HCT116 (cell line): ENCODE results near the gene BCKDHB. TPM values are rescaled to one million over a fixed set of nuclear protein-coding genes. Genes with fewer than 3 reads are reported as not detected.

Experiments
- ATAC-seq: fragments of 200-7000 bp; cut with Tn5 transposase; 2 replicates; pipeline ENCODE4 v1.9.1; 2020; ENCODE audit warnings: mild to moderate bottlenecking, moderate library complexity
- BruUV-seq: library from RNA; stranded (reverse); fragments of 400-500 nt; replicated peaks from 2 replicates; lab custom pipeline; 2021; lab: Mats Ljungman, UMichigan
- CTCF ChIA-PET: fragments of 300-600 bp; sonication (Branson Sonifier 250); formaldehyde crosslinking; loops from one replicate; lab custom pipeline; 2021; ENCODE audit warnings: antibody characterized with exemption; lab: Charles Lee
- POLR2A ChIA-PET: fragments of 300-600, 350-600 bp; sonication (Branson Sonifier 250); formaldehyde crosslinking; loops from one replicate; lab custom pipeline; 2021; ENCODE audit warnings: antibody characterized with exemption; lab: Charles Lee
- RAD21 ChIA-PET, 2 experiments: fragments of 300-600 bp; sonication (Branson Sonifier 250); formaldehyde crosslinking; loops; one replicate each; lab custom pipeline; 2023; ENCODE audit warnings: low total read pairs in 2 of 2; ENCODE audit not compliant: uncharacterized antibody in 2 of 2, unreplicated experiment in 2 of 2, low non-redundant PET in 1 of 2; lab: Charles Lee
- DNase-seq: peaks from one replicate; pipeline ENCODE4 v3.0.0-alpha.2; 2010; ENCODE audit warnings: low read depth, low spot score
- H2AFZ ChIP-seq: fragments of 200-600 bp; shearing (Covaris generic), sonication (generic); 2 replicates; pipeline ENCODE4 v1.6.1; 2017; ENCODE audit warnings: low read depth, mixed run types, mixed read lengths, antibody characterized with exemption, low read length; ENCODE audit not compliant: poor library complexity, severe bottlenecking
- H3K27ac ChIP-seq: 2 replicates; pipeline ENCODE4 v1.5.1; 2012; ENCODE audit warnings: low read depth, low read length
- H3K27me3 ChIP-seq: fragments of 200-600 bp; sonication (generic); 2 replicates; pipeline ENCODE4 v1.6.1; 2016; ENCODE audit warnings: mixed run types, low read length, mixed read lengths; ENCODE audit not compliant: insufficient read depth
- H3K36me3 ChIP-seq, 2 experiments: fragments of 200-500 bp in 1 of 2; fragments of 200-600 bp in 1 of 2; sonication (Bioruptor generic) in 1 of 2; sonication (generic) in 1 of 2; 2 replicates each; pipeline versions ENCODE4 v1.5.1 to v1.6.1; 2014 to 2016; ENCODE audit warnings: low read length in 2 of 2, inconsistent platforms in 1 of 2, mixed read lengths in 1 of 2, mixed run types in 1 of 2; ENCODE audit not compliant: insufficient read depth in 2 of 2, control insufficient read depth in 1 of 2
- H3K4me1 ChIP-seq, 2 experiments: fragments of 200-600 bp in 1 of 2; sonication (generic) in 1 of 2; 2 replicates each; pipeline versions ENCODE4 v1.5.1 to v1.6.1; 2012 to 2017; ENCODE audit warnings: low read length in 2 of 2, inconsistent platforms in 1 of 2, mild to moderate bottlenecking in 1 of 2, mixed read lengths in 1 of 2, mixed run types in 1 of 2, moderate library complexity in 1 of 2; ENCODE audit not compliant: insufficient read depth in 2 of 2, control insufficient read depth in 1 of 2
- H3K4me2 ChIP-seq: fragments of 200-600 bp; sonication (generic); 2 replicates; pipeline ENCODE4 v1.6.1; 2017; ENCODE audit warnings: mixed run types, low read length, mixed read lengths
- H3K4me3 ChIP-seq, 2 experiments: fragments of 200-600 bp in 1 of 2; sonication (generic) in 1 of 2; replicated peaks in 1 of 2; 2 replicates each; pipeline ENCODE4 v1.5.1; 2011 to 2016; ENCODE audit warnings: low read length in 2 of 2, control low read depth in 1 of 2, low read depth in 1 of 2, mild to moderate bottlenecking in 1 of 2, mixed read lengths in 1 of 2, mixed run types in 1 of 2
- H3K79me2 ChIP-seq: fragments of 200-600 bp; sonication (generic); 2 replicates; pipeline ENCODE4 v1.6.1; 2017; ENCODE audit warnings: mild to moderate bottlenecking, mixed run types, low read length, moderate library complexity, mixed read lengths; ENCODE audit not compliant: insufficient read depth
- H3K9ac ChIP-seq: fragments of 200-600 bp; sonication (generic); 2 replicates; pipeline ENCODE4 v1.6.1; 2016; ENCODE audit warnings: low read length, mixed read lengths
- H3K9me2 ChIP-seq: fragments of 200-600 bp; sonication (generic), shearing (Covaris generic); 2 replicates; pipeline ENCODE4 v1.6.1; 2017; ENCODE audit warnings: mixed run types, mild to moderate bottlenecking, moderate library complexity; ENCODE audit not compliant: insufficient read depth
- H3K9me3 ChIP-seq, 2 experiments: fragments of 200-500 bp in 1 of 2; fragments of 200-600 bp in 1 of 2; sonication (Bioruptor generic) in 1 of 2; sonication (generic) in 1 of 2; 2 replicates each; pipeline ENCODE4 v1.6.1; 2014 to 2017; ENCODE audit warnings: low read length in 2 of 2, mixed read lengths in 2 of 2, inconsistent platforms in 1 of 2, low read depth in 1 of 2, mild to moderate bottlenecking in 1 of 2, mixed run types in 1 of 2, moderate library complexity in 1 of 2; ENCODE audit not compliant: control insufficient read depth in 1 of 2, insufficient read depth in 1 of 2
- H4K20me1 ChIP-seq: fragments of 200-600 bp; sonication (generic), shearing (Covaris generic); 2 replicates; pipeline ENCODE4 v1.6.1; 2017; ENCODE audit warnings: mixed run types, mild to moderate bottlenecking, moderate library complexity; ENCODE audit not compliant: insufficient read depth
- ATF3 ChIP-seq: IDR thresholded peaks from 2 replicates; pipeline ENCODE4 v1.6.1; 2012
- CTCF ChIP-seq, 3 experiments: fragments of 200-600 bp in 1 of 3; sonication (generic) in 1 of 3; IDR thresholded peaks in 2 of 3; conservative IDR thresholded peaks in 1 of 3; 2 replicates each; pipeline ENCODE4 v1.5.1; 2012 to 2017; ENCODE audit warnings: low read depth in 2 of 3, low read length in 2 of 3, antibody characterized with exemption in 1 of 3, borderline replicate concordance in 1 of 3, control low read depth in 1 of 3, mild to moderate bottlenecking in 1 of 3, mixed read lengths in 1 of 3, mixed run types in 1 of 3, moderate library complexity in 1 of 3; ENCODE audit not compliant: insufficient read depth in 1 of 3
- ELF1 ChIP-seq: IDR thresholded peaks from 2 replicates; pipeline ENCODE4 v1.6.1; 2012; ENCODE audit warnings: low read depth, borderline replicate concordance
- EZH2phosphoT487 ChIP-seq: fragments of 200-600 bp; IDR thresholded peaks from 2 replicates; pipeline ENCODE4 v1.6.1; 2018; ENCODE audit warnings: antibody characterized with exemption, borderline replicate concordance
- FOSL1 ChIP-seq: IDR thresholded peaks from 2 replicates; pipeline ENCODE4 v1.6.1; 2012; ENCODE audit warnings: low read depth
- MAX ChIP-seq: IDR thresholded peaks from 2 replicates; pipeline ENCODE4 v1.6.1; 2012
- POLR2AphosphoS5 ChIP-seq: IDR thresholded peaks from 2 replicates; pipeline ENCODE4 v1.6.1; 2011; ENCODE audit warnings: mild to moderate bottlenecking, low read depth, low read length, moderate library complexity
- SIN3A ChIP-seq: IDR thresholded peaks from 2 replicates; pipeline ENCODE4 v1.6.1; 2012; ENCODE audit warnings: low read depth
- SRF ChIP-seq: IDR thresholded peaks from 2 replicates; pipeline ENCODE4 v1.6.1; 2012; ENCODE audit warnings: low read depth
- ZFX ChIP-seq: fragments of 450-650 bp; IDR thresholded peaks from 2 replicates; pipeline ENCODE4 v1.6.1; 2017
- ZNF274 ChIP-seq: fragments of 200-500 bp; sonication (Bioruptor generic); IDR thresholded peaks from 2 replicates; pipeline ENCODE4 v1.6.1; 2014; ENCODE audit warnings: mild to moderate bottlenecking, low read depth, low read length, inconsistent platforms
- intact Hi-C: fragments of 100-400 bp; cut with micrococcal nuclease; formaldehyde crosslinking; loops from 2 replicates; pipeline ENCODE4 v1.10.0; 2022
- total RNA-seq: library from RNA; stranded (reverse); gene quantifications from one replicate; pipeline ENCODE4 v1.2.1, GENCODE V29; 2021; ENCODE audit not compliant: unreplicated experiment
- TF ChIP-seq, protein P1 (sequence below): IDR thresholded peaks from 2 replicates; pipeline ENCODE4 v1.6.1; 2011; ENCODE audit warnings: mild to moderate bottlenecking, low read length, moderate library complexity; ENCODE audit not compliant: insufficient replicate concordance; ENCODE audit errors: extremely low read depth

The BCKDHB gene
- total RNA-seq, 1 experiment from 2014 or later, result 11.2 TPM

DNA sequence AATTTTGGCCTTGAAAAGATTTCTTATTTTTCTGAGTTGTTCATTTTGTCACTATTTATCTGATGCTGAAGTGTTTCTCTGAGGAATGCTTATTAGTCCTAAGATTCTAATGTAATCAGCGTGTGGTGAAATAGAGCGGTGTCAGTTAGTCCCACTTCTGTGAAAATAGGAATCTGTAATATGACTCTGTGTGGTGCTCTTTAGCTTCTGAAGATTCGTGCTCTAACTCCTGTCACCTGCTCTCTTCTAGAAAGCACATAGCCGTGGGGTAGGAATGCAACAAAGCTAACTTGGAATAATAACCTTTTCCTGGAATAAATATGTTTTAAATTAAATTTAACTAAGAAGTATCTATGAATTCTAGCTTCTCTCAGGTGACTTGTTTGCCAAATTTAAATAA, 90.4 kb downstream of the BCKDHB start:
- no peaks in the 10 kb centered on the region for H3K4me1 ChIP-seq
- no peaks in the 10 kb centered on the region for H3K27me3 ChIP-seq
- H3K27ac ChIP-seq, result no peak overlapping the region
- ChIA-PET RAD21 (no interaction called here), CTCF (no interaction called here), POLR2A (no interaction called here)
- no peak overlapping the region for H2AFZ ChIP-seq
- no peak for DNase-seq
- H3K9me3 ChIP-seq, result no peaks in the 10 kb centered on the region
- no peak overlapping the region for H3K4me2 ChIP-seq
- ATAC-seq, result no peak
- H3K9ac ChIP-seq, result no peak overlapping the region
- no peaks in the 10 kb centered on the region for H3K9me2 ChIP-seq
- intact Hi-C loops, result no loop called here
- H3K79me2 ChIP-seq, result no peaks in the 10 kb centered on the region
- BruUV-seq, result no TSS peak
- H3K36me3 ChIP-seq, result no peaks in the 10 kb centered on the region
- no peak for TF ChIP-seq EZH2phosphoT487
- TF ChIP-seq ATF3, result no peak
- no peak for TF ChIP-seq MAX
- TF ChIP-seq FOSL1, result no peak
- no peak for TF ChIP-seq ELF1
- no peak for TF ChIP-seq ZNF274
- TF ChIP-seq CTCF (IDR thresholded peaks at IDR 0.05 in 2 of 3, conservative IDR thresholded peaks at IDR 0.05 in 1 of 3; ENCODE audit: borderline replicate concordance in 1 of 3, insufficient read depth in 1 of 3, low read depth in 2 of 3, low read length in 2 of 3), result no peak
- TF ChIP-seq POLR2AphosphoS5, result no peak
- TF ChIP-seq SIN3A, result no peak
- TF ChIP-seq ZFX, result no peak
- TF ChIP-seq, protein P1, sequence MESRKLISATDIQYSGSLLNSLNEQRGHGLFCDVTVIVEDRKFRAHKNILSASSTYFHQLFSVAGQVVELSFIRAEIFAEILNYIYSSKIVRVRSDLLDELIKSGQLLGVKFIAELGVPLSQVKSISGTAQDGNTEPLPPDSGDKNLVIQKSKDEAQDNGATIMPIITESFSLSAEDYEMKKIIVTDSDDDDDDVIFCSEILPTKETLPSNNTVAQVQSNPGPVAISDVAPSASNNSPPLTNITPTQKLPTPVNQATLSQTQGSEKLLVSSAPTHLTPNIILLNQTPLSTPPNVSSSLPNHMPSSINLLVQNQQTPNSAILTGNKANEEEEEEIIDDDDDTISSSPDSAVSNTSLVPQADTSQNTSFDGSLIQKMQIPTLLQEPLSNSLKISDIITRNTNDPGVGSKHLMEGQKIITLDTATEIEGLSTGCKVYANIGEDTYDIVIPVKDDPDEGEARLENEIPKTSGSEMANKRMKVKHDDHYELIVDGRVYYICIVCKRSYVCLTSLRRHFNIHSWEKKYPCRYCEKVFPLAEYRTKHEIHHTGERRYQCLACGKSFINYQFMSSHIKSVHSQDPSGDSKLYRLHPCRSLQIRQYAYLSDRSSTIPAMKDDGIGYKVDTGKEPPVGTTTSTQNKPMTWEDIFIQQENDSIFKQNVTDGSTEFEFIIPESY, result no peak
- no peak for TF ChIP-seq SRF
- H4K20me1 ChIP-seq, result no peaks in the 10 kb centered on the region
- no peak overlapping the region for H3K4me3 ChIP-seq
